HepG2 (cell line): ENCODE measurements around the gene TTLL1. TPM values are rescaled to one million over a fixed set of nuclear protein-coding genes. Genes with fewer than 3 reads are reported as not detected.

Experiments used
- ARNT2 ChIP-seq: sonication (generic); formaldehyde crosslinking; IDR thresholded peaks from 2 replicates; pipeline ENCODE4 v1.8.0; 2022; ENCODE audit warnings: mild to moderate bottlenecking, low read depth, missing genetic modification reagents, moderate library complexity
- CREM ChIP-seq, 2 experiments: sonication (generic) in 1 of 2; formaldehyde crosslinking in 1 of 2; IDR thresholded peaks; 2 replicates each; pipeline versions ENCODE4 v1.4.0 to v1.6.1; 2016 to 2020; ENCODE audit warnings: antibody characterized with exemption in 1 of 2, mild to moderate bottlenecking in 1 of 2, missing genetic modification reagents in 1 of 2
- ELF1 ChIP-seq: sonication (generic); formaldehyde crosslinking; IDR thresholded peaks from 2 replicates; pipeline ENCODE4 v1.4.0; 2020; ENCODE audit warnings: missing genetic modification reagents
- FOXA1 ChIP-seq, 2 experiments: fragments of 450-650 bp in 1 of 2; sonication (generic) in 1 of 2; formaldehyde crosslinking in 1 of 2; IDR thresholded peaks; 2 replicates each; pipeline versions ENCODE4 v1.4.0 to v1.6.1; 2016 to 2020; ENCODE audit warnings: missing genetic modification reagents in 1 of 2
- HIVEP1 ChIP-seq: sonication (generic); formaldehyde crosslinking; IDR thresholded peaks from 2 replicates; pipeline ENCODE4 v1.4.0; 2020; ENCODE audit warnings: mild to moderate bottlenecking, missing genetic modification reagents
- HNF4G ChIP-seq, 2 experiments: sonication (generic) in 1 of 2; formaldehyde crosslinking in 1 of 2; IDR thresholded peaks; 2 replicates each; pipeline versions ENCODE4 v1.4.0 to v1.6.1; 2011 to 2020; ENCODE audit warnings: borderline replicate concordance in 2 of 2, low read depth in 2 of 2, mild to moderate bottlenecking in 2 of 2, low read length in 1 of 2, missing genetic modification reagents in 1 of 2, moderate library complexity in 1 of 2
- KDM2A ChIP-seq: sonication (generic); formaldehyde crosslinking; IDR thresholded peaks from 2 replicates; pipeline ENCODE4 v1.4.0; 2020; ENCODE audit warnings: low read depth, missing genetic modification reagents, borderline replicate concordance
- KDM3A ChIP-seq: IDR thresholded peaks from 2 replicates; pipeline ENCODE4 v1.6.1; 2018; ENCODE audit warnings: low read depth, missing compliant biosample characterization
- MIXL1 ChIP-seq: IDR thresholded peaks from 2 replicates; pipeline ENCODE4 v1.6.1; 2016
- NR2F1 ChIP-seq, 2 experiments: fragments of 450-650 bp in 1 of 2; formaldehyde crosslinking in 1 of 2; IDR thresholded peaks; 2 replicates each; pipeline versions ENCODE4 v1.5.0 to v1.6.1; 2016 to 2020; ENCODE audit warnings: mild to moderate bottlenecking in 1 of 2, missing compliant biosample characterization in 1 of 2, missing genetic modification reagents in 1 of 2, moderate library complexity in 1 of 2
- PRPF4 ChIP-seq: fragments of 200-400 bp; formaldehyde crosslinking; IDR thresholded peaks from 2 replicates; pipeline ENCODE4 v1.6.1; 2016; ENCODE audit warnings: low read length, low read depth; ENCODE audit not compliant: poor library complexity, severe bottlenecking
- RBFOX2 ChIP-seq: fragments of 200-400 bp; formaldehyde crosslinking; IDR thresholded peaks from 2 replicates; pipeline ENCODE4 v1.6.1; 2017; ENCODE audit warnings: low read depth, mild to moderate bottlenecking, low read length
- RBM39 ChIP-seq: fragments of 200-400 bp; formaldehyde crosslinking; IDR thresholded peaks from one replicate; pipeline ENCODE4 v1.6.1; 2018; ENCODE audit warnings: antibody characterized with exemption, mild to moderate bottlenecking, low read depth, low read length; ENCODE audit not compliant: poor library complexity, severe bottlenecking
- REPIN1 ChIP-seq: sonication (generic); formaldehyde crosslinking; IDR thresholded peaks from 2 replicates; pipeline ENCODE4 v1.8.0; 2022; ENCODE audit warnings: missing genetic modification reagents, low read depth, mild to moderate bottlenecking, borderline replicate concordance
- RXRA ChIP-seq: sonication (generic); formaldehyde crosslinking; IDR thresholded peaks from 2 replicates; pipeline ENCODE4 v1.5.1; 2020; ENCODE audit warnings: missing genetic modification reagents
- STAG1 ChIP-seq: sonication (generic); formaldehyde crosslinking; IDR thresholded peaks from 2 replicates; pipeline ENCODE4 v1.4.0; 2020; ENCODE audit warnings: missing genetic modification reagents
- ZFX ChIP-seq: sonication (generic); formaldehyde crosslinking; IDR thresholded peaks from 2 replicates; pipeline ENCODE4 v1.4.0; 2020; ENCODE audit warnings: mild to moderate bottlenecking, low read depth, missing genetic modification reagents, moderate library complexity
- ZNF263 ChIP-seq: sonication (generic); formaldehyde crosslinking; IDR thresholded peaks from 2 replicates; pipeline ENCODE4 v1.4.0; 2020; ENCODE audit warnings: missing genetic modification reagents
- ZNF629 ChIP-seq: sonication (generic); formaldehyde crosslinking; conservative IDR thresholded peaks from 2 replicates; pipeline ENCODE4 v1.5.0; 2020; ENCODE audit warnings: missing genetic modification reagents
- ZNF883 ChIP-seq: sonication (generic); formaldehyde crosslinking; IDR thresholded peaks from 2 replicates; pipeline ENCODE4 v1.5.1; 2020; ENCODE audit warnings: mild to moderate bottlenecking, missing genetic modification reagents; ENCODE audit errors: not compliant biosample characterization
- polyA plus RNA-seq, 8 experiments: library from polyadenylated mRNA; depleted of rRNA in 3 of 8; stranded (reverse) in 7 of 8; unstranded in 1 of 8; fragments of >200 nt; fragmentation: Illumina TruSeq in 4 of 8; extraction: Trizol in 4 of 8; gene quantifications; 2 replicates each; pipeline versions ENCODE4 v1.2.1 to v1.2.3, GENCODE V29; 2011 to 2016; ENCODE audit warnings: low read depth in 4 of 8, missing spikeins in 1 of 8, mixed read lengths in 1 of 8; ENCODE audit not compliant: insufficient read depth in 1 of 8
- total RNA-seq, 5 experiments: library from RNA; depleted of rRNA; stranded (reverse); fragments of >200 nt; fragmentation: Illumina TruSeq; extraction: Trizol; gene quantifications; 2 replicates each; pipeline ENCODE4 v1.2.3, GENCODE V29; 2016; ENCODE audit warnings: low read depth in 1 of 5
- TF ChIP-seq, protein P1 (sequence below): sonication (generic); formaldehyde crosslinking; IDR thresholded peaks from 2 replicates; pipeline ENCODE4 v1.8.0; 2022; ENCODE audit warnings: mild to moderate bottlenecking, missing genetic modification reagents, moderate library complexity
- TF ChIP-seq, protein P2 (sequence below): sonication (generic); formaldehyde crosslinking; IDR thresholded peaks from 2 replicates; pipeline ENCODE4 v1.8.1; 2023; ENCODE audit warnings: mild to moderate bottlenecking, missing genetic modification reagents
- TF ChIP-seq, protein P3 (sequence below): sonication (generic); formaldehyde crosslinking; IDR thresholded peaks from 2 replicates; pipeline ENCODE4 v1.4.0; 2020; ENCODE audit warnings: missing genetic modification reagents

Gene TTLL1
- total and polyA plus RNA-seq, 2 of the 13 experiments (the other 11 are each of a cell fraction or from before 2014, with no cell fraction given) = 1.6 to 5.3 TPM

DNA sequence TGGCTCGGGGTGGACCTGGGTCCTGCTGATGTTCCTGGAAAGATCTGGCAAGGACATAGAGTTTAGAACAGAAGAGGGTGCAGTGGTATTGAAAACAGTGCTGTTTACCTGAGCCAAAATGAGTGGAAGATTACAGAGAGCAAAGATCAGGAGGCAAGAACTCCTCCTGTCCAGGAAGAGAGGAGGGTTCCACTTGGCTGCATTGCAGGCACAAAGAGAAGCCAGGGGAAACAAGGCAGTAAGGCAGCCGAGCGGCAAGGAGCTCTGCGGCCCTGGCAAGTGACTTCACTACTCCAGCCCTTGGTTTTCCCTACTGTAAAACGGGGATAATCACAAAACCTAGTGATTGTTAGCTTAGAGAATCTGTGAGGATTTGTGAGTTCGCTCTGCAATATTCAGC, 70.6 kb downstream of the TTLL1 start (continued):
- 0 out of 2 replicates have a peak, but pooled peaks have one; percentile 40 for TF ChIP-seq ARNT2 (CRISPR knock-in tag)
- TF ChIP-seq ZNF263 (CRISPR knock-in tag) = peak; percentile 79
- TF ChIP-seq, protein P1, sequence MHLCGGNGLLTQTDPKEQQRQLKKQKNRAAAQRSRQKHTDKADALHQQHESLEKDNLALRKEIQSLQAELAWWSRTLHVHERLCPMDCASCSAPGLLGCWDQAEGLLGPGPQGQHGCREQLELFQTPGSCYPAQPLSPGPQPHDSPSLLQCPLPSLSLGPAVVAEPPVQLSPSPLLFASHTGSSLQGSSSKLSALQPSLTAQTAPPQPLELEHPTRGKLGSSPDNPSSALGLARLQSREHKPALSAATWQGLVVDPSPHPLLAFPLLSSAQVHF (CRISPR knock-in tag) = no peak
- no peak for TF ChIP-seq PRPF4
- peak; percentile 83; the same call in 1 of the 2 replicates for TF ChIP-seq MIXL1
- TF ChIP-seq KDM3A (CRISPR knock-in tag) = 0 out of 2 replicates have a peak, but pooled peaks have one; percentile 51
- 0 out of 2 replicates have a peak, but pooled peaks have one; percentile 42 for TF ChIP-seq RBFOX2
- TF ChIP-seq REPIN1 (CRISPR knock-in tag) = 0 out of 2 replicates have a peak, but pooled peaks have one; percentile 48
- no peak for TF ChIP-seq HIVEP1 (CRISPR knock-in tag)
- no peak for TF ChIP-seq ZNF883 (CRISPR knock-in tag)
- TF ChIP-seq STAG1 (CRISPR knock-in tag) = peak; percentile 71
- TF ChIP-seq FOXA1 (IDR thresholded peaks at IDR 0.05) = no peak
- TF ChIP-seq FOXA1 (CRISPR knock-in tag; IDR thresholded peaks at IDR 0.05) = peak; percentile 86
- TF ChIP-seq RXRA = no peak; the same call in 1 of the 2 replicates
- peak; percentile 62; the same call in 1 of the 2 replicates for TF ChIP-seq HNF4G (IDR thresholded peaks at IDR 0.05; ENCODE audit: borderline replicate concordance, low read depth, low read length)
- TF ChIP-seq HNF4G (CRISPR knock-in tag; IDR thresholded peaks at IDR 0.05; ENCODE audit: borderline replicate concordance, low read depth) = peak; percentile 52; the same call in 1 of the 2 replicates
- peak; percentile 51; the same call in 1 of the 2 replicates for TF ChIP-seq CREM (IDR thresholded peaks at IDR 0.05)
- no peak for TF ChIP-seq CREM (CRISPR knock-in tag; IDR thresholded peaks at IDR 0.05)
- TF ChIP-seq ELF1 (CRISPR knock-in tag) = peak; percentile 70
- no peak for TF ChIP-seq RBM39
- TF ChIP-seq, protein P2, sequence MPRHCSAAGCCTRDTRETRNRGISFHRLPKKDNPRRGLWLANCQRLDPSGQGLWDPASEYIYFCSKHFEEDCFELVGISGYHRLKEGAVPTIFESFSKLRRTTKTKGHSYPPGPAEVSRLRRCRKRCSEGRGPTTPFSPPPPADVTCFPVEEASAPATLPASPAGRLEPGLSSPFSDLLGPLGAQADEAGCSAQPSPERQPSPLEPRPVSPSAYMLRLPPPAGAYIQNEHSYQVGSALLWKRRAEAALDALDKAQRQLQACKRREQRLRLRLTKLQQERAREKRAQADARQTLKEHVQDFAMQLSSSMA (CRISPR knock-in tag) = 0 out of 2 replicates have a peak, but pooled peaks have one; percentile 47
- TF ChIP-seq ZFX (CRISPR knock-in tag) = peak; percentile 66
- TF ChIP-seq ZNF629 (CRISPR knock-in tag) = peak; percentile 94
- TF ChIP-seq NR2F1 (CRISPR knock-in tag; IDR thresholded peaks at IDR 0.05) = peak in 1 of 2 experiments; percentile 66; a peak in 3 of 4 replicates
- TF ChIP-seq, protein P3, sequence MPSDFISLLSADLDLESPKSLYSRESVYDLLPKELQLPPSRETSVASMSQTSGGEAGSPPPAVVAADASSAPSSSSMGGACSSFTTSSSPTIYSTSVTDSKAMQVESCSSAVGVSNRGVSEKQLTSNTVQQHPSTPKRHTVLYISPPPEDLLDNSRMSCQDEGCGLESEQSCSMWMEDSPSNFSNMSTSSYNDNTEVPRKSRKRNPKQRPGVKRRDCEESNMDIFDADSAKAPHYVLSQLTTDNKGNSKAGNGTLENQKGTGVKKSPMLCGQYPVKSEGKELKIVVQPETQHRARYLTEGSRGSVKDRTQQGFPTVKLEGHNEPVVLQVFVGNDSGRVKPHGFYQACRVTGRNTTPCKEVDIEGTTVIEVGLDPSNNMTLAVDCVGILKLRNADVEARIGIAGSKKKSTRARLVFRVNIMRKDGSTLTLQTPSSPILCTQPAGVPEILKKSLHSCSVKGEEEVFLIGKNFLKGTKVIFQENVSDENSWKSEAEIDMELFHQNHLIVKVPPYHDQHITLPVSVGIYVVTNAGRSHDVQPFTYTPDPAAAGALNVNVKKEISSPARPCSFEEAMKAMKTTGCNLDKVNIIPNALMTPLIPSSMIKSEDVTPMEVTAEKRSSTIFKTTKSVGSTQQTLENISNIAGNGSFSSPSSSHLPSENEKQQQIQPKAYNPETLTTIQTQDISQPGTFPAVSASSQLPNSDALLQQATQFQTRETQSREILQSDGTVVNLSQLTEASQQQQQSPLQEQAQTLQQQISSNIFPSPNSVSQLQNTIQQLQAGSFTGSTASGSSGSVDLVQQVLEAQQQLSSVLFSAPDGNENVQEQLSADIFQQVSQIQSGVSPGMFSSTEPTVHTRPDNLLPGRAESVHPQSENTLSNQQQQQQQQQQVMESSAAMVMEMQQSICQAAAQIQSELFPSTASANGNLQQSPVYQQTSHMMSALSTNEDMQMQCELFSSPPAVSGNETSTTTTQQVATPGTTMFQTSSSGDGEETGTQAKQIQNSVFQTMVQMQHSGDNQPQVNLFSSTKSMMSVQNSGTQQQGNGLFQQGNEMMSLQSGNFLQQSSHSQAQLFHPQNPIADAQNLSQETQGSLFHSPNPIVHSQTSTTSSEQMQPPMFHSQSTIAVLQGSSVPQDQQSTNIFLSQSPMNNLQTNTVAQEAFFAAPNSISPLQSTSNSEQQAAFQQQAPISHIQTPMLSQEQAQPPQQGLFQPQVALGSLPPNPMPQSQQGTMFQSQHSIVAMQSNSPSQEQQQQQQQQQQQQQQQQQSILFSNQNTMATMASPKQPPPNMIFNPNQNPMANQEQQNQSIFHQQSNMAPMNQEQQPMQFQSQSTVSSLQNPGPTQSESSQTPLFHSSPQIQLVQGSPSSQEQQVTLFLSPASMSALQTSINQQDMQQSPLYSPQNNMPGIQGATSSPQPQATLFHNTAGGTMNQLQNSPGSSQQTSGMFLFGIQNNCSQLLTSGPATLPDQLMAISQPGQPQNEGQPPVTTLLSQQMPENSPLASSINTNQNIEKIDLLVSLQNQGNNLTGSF (CRISPR knock-in tag) = peak; percentile 87; the same call in 1 of the 2 replicates
- peak; percentile 33; the same call in 1 of the 2 replicates for TF ChIP-seq KDM2A
